AG04450 (cell line): ENCODE data around the gene FGD6. TPM values are rescaled to one million over a fixed set of nuclear protein-coding genes. Genes with fewer than 3 reads are reported as not detected.

Source experiments
- CTCF ChIA-PET: fragments of 300-600, 350-600 bp; formaldehyde crosslinking; extraction: SDS; loops from one replicate; lab custom pipeline; 2022; ENCODE audit warnings: antibody characterized with exemption, inconsistent platforms; lab: Charles Lee
- POLR2A ChIA-PET: fragments of 350-600 bp; formaldehyde crosslinking; extraction: SDS; loops from one replicate; lab custom pipeline; 2021; ENCODE audit warnings: antibody characterized with exemption, inconsistent platforms; lab: Yijun Ruan, JAX
- DNase-seq: peaks from one replicate; pipeline ENCODE4 v3.0.0-alpha.2; 2011; ENCODE audit warnings: low read depth, low spot score
- H3K27ac ChIP-seq: one replicate; pipeline ENCODE4 v1.5.1; 2012; ENCODE audit warnings: low read depth, low read length, control low read depth
- H3K27me3 ChIP-seq: one replicate; pipeline ENCODE4 v1.6.0; 2012; ENCODE audit warnings: low read length; ENCODE audit not compliant: control insufficient read depth, insufficient read depth
- H3K4me3 ChIP-seq: 2 replicates; pipeline ENCODE4 v1.5.1; 2011; ENCODE audit warnings: mild to moderate bottlenecking, low read depth, low read length, control low read depth
- H3K9me3 ChIP-seq: 2 replicates; pipeline ENCODE4 v1.5.1; 2012; ENCODE audit warnings: low read length; ENCODE audit not compliant: control insufficient read depth, insufficient read depth
- CTCF ChIP-seq: IDR thresholded peaks from 2 replicates; pipeline ENCODE4 v1.5.1; 2011; ENCODE audit warnings: low read depth, low read length, control low read depth, inconsistent platforms
- polyA plus RNA-seq: library from polyadenylated mRNA; depleted of rRNA; stranded (reverse); fragments of >200 nt; gene quantifications from 2 replicates; pipeline ENCODE4 v1.2.3, GENCODE V29; 2011

Gene FGD6
- polyA plus RNA-seq, 1 experiment: 10.2 TPM

- H3K27ac ChIP-seq: no peak overlapping the region
- POLR2A ChIA-PET: no interaction called here
- no peaks in the 10 kb centered on the region for H3K27me3 ChIP-seq
- CTCF ChIA-PET: no interaction called here
- H3K4me3 ChIP-seq: no peak overlapping the region
- no peak for DNase-seq
- TF ChIP-seq CTCF: no peak
- no peaks in the 10 kb centered on the region for H3K9me3 ChIP-seq
Observed at GRCh38 chr12:95129115-95129514, 88.2 kb downstream of the FGD6 start.

GRCh38 chr12:95126736-95127135 lies 90.5 kb downstream of the FGD6 start:
- CTCF ChIA-PET: no interaction called here
- H3K27ac ChIP-seq: no peak overlapping the region

GRCh38 chr12:95126076-95126475 lies 91.2 kb downstream of the FGD6 start:
- no peak for TF ChIP-seq CTCF
- Histone ChIP-seq H3K27me3 (no peaks in the 10 kb centered on the region), H3K27ac (no peak overlapping the region), H3K9me3 (no peaks in the 10 kb centered on the region), H3K4me3 (no peak overlapping the region)
- no peak for DNase-seq
- ChIA-PET CTCF (no interaction called here), POLR2A (no interaction called here)

More at GRCh38 chr12:95126736-95127135, 90.5 kb downstream of the FGD6 start:
- no peaks in the 10 kb centered on the region for H3K27me3 ChIP-seq
- H3K4me3 ChIP-seq: no peak overlapping the region
- DNase-seq: no peak
- no peaks in the 10 kb centered on the region for H3K9me3 ChIP-seq
- TF ChIP-seq CTCF: no peak
- POLR2A ChIA-PET: no interaction called here

- DNase-seq: no peak
- no peak for TF ChIP-seq CTCF
- ChIA-PET CTCF (interaction anchor here (1.2 kb wide), 1 partner anchor 212 kb away, joined by 3 read pairs; no protein-coding TSS in a partner anchor), POLR2A (no interaction called here)
- Histone ChIP-seq H3K27me3 (no peaks in the 10 kb centered on the region), H3K4me3 (no peak overlapping the region), H3K27ac (no peak overlapping the region), H3K9me3 (no peaks in the 10 kb centered on the region)
Observed at GRCh38 chr12:95124106-95124505, 93.2 kb downstream of the FGD6 start.

GRCh38 chr12:95118788-95119179 lies 98.5 kb downstream of the FGD6 start:
- TF ChIP-seq CTCF: no peak
- Histone ChIP-seq H3K27ac (peak overlapping the region; percentile 66), H3K27me3 (no peaks in the 10 kb centered on the region), H3K4me3 (no peak overlapping the region), H3K9me3 (no peaks in the 10 kb centered on the region)
- ChIA-PET POLR2A (interaction anchor here (0.7 kb wide), 1 partner anchor 32 kb away, joined by 3 read pairs; no protein-coding TSS in a partner anchor), CTCF (no interaction called here)
- no peak for DNase-seq
